GM12864 (cell line): ENCODE results near the gene DHRS3.
"Not testable (repeated sequence)": the region's sequence is repeated elsewhere in the genome, so short reads cannot be mapped to it uniquely, and the experiment has no call there.

Source experiments
- DNase-seq: peaks from one replicate; pipeline ENCODE4 v3.0.0-alpha.2; 2011; ENCODE audit warnings: low read depth
- H3K4me3 ChIP-seq: 2 replicates; pipeline ENCODE4 v1.5.1; 2011; ENCODE audit warnings: mild to moderate bottlenecking, low read depth, low read length, control low read depth
- TF ChIP-seq, protein P1 (sequence below): IDR thresholded peaks from 2 replicates; pipeline ENCODE4 v1.5.1; 2011; ENCODE audit warnings: low read depth, mild to moderate bottlenecking, moderate library complexity, low read length, control low read depth, inconsistent platforms; ENCODE audit errors: missing control alignments

The DHRS3 gene, protein sequence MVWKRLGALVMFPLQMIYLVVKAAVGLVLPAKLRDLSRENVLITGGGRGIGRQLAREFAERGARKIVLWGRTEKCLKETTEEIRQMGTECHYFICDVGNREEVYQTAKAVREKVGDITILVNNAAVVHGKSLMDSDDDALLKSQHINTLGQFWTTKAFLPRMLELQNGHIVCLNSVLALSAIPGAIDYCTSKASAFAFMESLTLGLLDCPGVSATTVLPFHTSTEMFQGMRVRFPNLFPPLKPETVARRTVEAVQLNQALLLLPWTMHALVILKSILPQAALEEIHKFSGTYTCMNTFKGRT

GRCh38 chr1:12617901-12618660, at the start of gene DHRS3:
TSS of gene DHRS3 (minus strand) at chr1:12618210. CDS start at chr1:12617348, 862 bp downstream.
- H3K4me3 ChIP-seq: peak within 1 kb of the TSS; percentile 50
- TF ChIP-seq, protein P1, sequence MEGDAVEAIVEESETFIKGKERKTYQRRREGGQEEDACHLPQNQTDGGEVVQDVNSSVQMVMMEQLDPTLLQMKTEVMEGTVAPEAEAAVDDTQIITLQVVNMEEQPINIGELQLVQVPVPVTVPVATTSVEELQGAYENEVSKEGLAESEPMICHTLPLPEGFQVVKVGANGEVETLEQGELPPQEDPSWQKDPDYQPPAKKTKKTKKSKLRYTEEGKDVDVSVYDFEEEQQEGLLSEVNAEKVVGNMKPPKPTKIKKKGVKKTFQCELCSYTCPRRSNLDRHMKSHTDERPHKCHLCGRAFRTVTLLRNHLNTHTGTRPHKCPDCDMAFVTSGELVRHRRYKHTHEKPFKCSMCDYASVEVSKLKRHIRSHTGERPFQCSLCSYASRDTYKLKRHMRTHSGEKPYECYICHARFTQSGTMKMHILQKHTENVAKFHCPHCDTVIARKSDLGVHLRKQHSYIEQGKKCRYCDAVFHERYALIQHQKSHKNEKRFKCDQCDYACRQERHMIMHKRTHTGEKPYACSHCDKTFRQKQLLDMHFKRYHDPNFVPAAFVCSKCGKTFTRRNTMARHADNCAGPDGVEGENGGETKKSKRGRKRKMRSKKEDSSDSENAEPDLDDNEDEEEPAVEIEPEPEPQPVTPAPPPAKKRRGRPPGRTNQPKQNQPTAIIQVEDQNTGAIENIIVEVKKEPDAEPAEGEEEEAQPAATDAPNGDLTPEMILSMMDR: no peak
- DNase-seq: no peak

DNA sequence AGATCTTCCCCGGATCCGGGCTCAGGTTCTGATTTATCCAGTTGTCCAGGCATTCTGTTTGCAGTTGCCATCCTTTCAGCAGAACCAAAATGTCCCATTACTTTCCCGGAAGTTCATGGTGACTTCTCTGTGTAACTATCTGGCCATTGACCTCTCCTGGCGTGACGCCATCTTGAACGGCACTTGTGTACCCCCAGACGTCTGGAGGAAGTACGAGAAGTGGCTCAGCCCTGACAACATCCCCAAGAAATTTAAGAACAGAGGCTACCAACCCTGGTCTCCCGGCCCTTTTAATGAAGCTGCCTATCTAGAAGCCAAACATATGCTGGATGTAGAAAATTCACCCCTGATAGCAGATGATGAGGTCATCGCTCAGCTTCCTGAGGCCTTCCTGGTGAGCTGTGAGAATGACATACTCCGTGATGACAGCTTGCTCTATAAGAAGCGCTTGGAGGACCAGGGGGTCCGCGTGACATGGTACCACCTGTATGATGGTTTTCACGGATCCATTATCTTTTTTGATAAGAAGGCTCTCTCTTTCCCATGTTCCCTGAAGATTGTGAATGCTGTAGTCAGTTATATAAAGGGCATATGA, 48.2 kb upstream of the DHRS3 start:
- TF ChIP-seq, protein P1: no peak
- no peak overlapping the region for H3K4me3 ChIP-seq
- no peak for DNase-seq

DNA sequence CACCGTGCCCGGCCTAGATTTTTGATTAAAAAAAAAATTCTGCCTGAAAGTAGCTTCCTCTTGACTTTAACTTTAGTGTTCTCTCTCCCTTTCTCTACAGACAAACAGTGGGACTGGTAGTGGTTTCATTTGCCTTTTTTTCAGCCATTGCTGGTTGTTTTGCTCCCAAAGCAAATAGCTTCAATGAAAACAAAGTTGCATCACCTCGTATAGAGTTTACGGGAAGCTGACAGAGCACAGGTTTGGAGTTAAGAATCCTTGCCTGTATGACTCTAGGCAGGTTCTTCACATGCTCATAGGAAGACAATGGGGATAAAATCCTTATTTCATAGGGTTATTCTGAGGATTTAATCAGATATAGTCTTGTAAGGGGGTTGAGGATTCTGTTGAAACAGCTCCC, 47.5 kb upstream of the DHRS3 start:
- no peak overlapping the region for H3K4me3 ChIP-seq
- TF ChIP-seq, protein P1: no peak
- no peak for DNase-seq

DNA sequence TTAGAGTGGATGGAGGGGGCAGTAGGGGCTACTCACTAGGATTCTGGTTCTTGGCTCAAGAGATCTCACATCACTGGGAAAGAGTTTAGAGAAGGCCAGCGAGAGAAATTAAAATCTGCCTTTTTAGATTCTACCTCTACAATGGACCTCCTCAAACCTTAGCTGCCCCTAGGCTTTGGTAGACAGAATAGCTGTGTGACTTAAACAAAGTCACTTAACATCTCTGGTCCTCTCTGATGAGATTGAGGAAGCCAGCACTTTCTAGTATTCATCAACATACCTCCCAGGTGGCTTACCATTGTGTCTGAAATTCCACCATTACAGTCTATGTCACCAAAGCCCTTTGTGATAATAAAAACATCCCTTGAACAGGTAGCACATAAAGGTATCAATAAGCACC, 44.5 kb upstream of the DHRS3 start:
- DNase-seq: no peak
- TF ChIP-seq, protein P1: no peak
- H3K4me3 ChIP-seq: no peak overlapping the region

- TF ChIP-seq, protein P1: no peak
Observed at GRCh38 chr1:12661606-12662219, 43.7 kb upstream of the DHRS3 start.

DNA sequence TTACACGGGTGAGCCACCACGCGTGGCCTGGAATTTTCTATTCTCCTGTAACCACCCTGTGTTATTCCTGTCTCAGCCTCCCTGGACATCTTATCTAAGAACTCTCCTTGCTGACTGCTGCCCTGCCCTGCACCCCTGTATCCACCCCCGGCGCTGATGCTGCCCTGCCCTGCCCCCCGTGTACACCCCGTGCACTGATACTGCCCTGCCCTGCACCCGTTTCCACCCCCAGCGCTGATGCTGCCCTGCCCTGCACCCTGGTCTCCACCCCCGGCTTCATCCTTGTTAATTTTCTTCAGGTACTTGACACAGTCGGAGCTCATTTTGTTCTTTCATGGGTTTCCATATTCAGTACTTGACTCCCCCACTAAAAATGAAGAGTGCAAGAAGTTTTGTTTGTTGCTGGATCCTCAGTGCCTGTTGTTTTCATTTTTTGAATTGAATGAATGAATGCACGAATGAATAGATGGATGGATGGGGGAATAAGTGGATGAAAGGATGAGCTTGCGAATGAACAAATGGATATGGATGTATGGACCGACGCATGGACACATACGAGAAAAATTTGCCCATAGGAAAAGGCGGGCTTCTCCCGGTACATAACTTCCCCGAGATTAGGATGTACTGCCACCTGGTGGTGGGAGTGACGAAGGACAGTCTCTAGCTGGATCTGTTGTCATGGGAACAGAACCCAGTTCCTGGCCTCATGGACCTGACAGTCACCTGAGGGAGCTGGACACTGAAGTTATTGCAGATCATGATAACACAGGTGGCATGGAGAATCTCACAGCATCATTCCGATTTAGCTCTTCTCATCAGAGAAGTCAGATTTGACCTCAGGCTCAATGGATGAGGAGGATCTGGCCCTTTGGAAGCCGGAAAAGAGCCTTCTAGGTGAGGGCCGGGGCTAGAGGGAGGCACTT, 40.8 kb upstream of the DHRS3 start:
- peak; percentile 38 for DNase-seq
- TF ChIP-seq, protein P1: peak; percentile 91
- H3K4me3 ChIP-seq: no peak overlapping the region

More at GRCh38 chr1:12661606-12662219, 43.7 kb upstream of the DHRS3 start:
- DNase-seq: no peak
- no peak overlapping the region for H3K4me3 ChIP-seq

DNA sequence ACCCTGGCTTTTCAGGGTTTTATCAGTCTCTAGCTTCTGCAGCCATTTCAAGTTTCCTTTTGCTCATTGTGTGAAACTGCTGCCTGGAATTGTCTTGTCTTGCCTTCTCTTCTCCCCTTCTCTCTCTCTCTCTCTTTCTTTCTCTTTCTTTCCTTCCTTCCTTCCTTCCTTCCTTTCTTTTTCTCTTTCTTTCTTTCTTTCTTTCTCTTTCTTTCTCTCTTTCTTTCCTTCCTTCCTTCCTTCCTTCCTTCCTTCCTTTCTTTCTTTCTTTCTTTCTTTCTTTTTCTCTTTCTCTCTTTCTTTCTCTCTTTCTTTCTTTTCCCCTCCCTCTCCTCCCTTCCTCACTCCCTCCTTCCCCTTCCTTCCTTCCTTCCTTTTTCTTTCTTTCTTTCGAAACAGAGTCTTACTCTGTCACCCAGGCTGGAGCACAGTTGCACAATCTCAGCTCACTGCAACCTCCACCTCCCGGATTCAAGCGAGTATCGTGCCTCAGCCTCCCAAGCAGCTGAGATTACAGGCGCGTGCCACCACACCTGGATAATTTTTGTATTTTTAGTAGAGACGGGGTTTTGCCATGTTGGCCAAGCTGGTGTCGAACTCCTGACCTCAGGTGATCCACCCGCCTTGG, 40.0 kb upstream of the DHRS3 start:
- not testable (repeated sequence) for DNase-seq, H3K4me3 ChIP-seq
